T follicular helper cell (primary cell): Measurements from ENCODE around the gene SPANXN4.

Experiments used
- DNase-seq: peaks from one replicate; pipeline ENCODE4 v3.0.0-alpha.2; 2020; ENCODE audit warnings: low read depth
- total RNA-seq, 2 experiments: gene quantifications; one replicate each; lab custom pipeline; 2026; lab: John Stamatoyannopoulos, UW

Gene SPANXN4, protein sequence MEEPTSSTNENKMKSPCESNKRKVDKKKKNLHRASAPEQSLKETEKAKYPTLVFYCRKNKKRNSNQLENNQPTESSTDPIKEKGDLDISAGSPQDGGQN
- 0 reads per million in 2 experiments for total RNA-seq

DNA sequence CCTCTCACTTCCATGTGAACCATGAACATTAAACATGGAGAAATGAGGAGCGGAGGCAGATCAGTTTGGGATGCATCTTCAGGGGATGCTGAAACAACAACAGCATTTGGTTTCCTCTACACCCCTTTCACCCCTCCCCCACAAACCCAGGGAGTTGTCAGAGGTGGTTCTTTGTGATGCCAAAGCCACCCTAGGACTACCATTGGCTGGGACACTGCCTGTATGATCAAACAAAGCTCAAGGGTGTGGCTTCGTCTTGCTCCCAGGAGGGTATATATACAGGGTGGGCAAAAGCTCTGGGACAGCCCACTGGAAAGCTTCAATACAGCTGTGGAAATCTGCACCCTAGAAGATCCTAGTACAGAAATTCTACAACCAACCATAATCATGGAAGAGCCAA lies at the start of gene SPANXN4:
TSS of gene SPANXN4 (plus strand) at position 301 of the 400 bp plus-strand sequence. CDS start at position 388, 87 bp downstream.
- DNase-seq, result no peak

DNA sequence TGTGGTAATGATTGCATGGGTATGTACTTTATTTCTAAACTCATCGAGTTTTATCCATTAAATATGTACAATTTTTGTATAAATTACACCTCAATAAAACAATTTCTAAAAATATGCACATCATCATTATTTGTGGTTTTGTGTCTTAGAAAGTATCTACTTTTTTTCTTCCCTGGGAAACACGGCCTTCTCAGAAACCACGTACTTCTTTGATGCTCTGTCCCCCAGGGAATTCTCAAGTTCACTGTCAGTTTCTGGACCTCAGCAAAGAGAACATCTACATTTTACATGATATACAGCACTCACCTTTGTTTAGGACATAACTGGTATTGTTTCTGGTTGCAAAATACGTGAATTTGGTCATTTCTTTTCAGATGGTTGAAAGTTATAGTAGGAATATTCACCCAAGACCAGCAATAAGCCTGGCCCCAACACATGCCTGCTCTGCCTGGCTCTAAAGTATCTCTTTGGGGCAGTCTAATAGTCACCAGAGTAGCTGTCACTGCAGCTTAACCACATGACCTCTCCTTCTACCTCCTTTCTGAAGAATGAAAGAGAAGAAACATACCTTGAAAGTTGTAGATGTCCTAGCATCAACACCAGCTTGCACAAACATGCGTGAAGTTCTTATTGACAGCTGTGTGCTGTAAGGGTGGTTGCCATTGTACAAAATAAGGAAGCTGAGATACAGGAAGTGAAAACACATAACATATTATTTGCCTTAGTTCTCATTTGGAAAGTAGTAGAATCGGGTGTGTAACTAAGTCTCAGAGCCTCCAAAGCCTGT lies 48.4 kb upstream of the SPANXN4 start:
- DNase-seq, result no peak

DNA sequence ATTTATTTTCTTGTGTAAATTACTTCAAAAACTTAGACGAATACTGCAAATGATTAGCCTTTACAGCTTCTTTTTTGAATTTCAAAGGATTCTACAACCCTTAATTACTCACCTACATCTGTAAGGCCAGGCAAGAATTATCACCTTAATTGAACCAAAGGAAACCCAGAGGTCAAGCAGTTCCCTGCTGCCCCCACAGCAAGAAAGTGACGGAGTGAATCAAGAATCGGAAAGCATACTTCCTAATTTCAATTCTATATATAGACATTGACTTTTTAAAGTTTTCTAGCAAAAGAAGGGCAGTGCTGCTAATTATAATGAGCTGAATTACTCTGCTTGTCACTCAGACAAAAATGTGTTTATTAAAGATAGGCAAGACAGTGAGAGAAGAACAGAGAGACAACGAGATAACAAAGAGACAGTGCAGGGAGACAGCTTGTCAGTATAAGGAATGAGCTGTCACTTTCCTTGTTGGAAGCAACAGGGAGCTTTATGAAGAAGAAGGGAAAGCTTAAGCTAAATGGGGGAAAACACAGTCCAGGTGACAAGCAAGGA lies 47.5 kb upstream of the SPANXN4 start:
- DNase-seq, result no peak

DNA sequence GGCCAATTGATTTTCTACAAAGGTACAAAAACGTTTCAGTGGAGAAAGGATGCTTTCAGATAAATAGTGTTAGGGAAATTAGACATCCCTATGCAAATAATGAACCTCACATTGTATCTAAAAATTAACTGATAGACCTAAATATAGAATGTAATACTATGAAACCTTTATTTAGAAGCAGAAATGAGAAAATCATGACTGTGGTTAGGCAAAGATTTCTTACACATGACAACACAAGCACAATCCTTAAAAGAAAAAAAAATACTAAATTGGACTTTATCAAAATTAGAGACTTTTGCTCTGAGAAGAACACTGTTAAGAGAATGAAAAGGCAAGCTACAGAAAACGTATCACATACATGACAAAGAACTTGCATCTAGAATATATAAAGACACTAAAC lies 43.0 kb upstream of the SPANXN4 start:
- DNase-seq, result no peak

DNA sequence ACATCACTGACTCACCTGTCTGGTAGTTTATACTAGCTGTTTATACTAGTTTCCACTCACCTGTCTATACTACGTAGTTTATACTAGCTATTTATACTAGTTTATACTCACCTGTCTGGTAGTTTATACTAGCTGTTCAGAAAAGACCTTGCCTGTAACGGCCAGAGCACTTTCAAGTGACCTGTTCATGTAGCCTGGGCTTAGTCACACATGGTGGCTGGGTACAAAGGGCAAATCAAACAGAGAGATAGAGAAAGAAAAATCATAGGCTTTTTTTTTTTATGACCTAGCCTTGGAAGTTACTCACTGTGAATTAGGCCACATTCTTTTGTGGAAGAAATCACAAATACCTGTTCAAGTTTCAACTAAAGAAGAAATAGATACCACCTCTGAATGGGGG lies 30.7 kb upstream of the SPANXN4 start:
- no peak for DNase-seq

DNA sequence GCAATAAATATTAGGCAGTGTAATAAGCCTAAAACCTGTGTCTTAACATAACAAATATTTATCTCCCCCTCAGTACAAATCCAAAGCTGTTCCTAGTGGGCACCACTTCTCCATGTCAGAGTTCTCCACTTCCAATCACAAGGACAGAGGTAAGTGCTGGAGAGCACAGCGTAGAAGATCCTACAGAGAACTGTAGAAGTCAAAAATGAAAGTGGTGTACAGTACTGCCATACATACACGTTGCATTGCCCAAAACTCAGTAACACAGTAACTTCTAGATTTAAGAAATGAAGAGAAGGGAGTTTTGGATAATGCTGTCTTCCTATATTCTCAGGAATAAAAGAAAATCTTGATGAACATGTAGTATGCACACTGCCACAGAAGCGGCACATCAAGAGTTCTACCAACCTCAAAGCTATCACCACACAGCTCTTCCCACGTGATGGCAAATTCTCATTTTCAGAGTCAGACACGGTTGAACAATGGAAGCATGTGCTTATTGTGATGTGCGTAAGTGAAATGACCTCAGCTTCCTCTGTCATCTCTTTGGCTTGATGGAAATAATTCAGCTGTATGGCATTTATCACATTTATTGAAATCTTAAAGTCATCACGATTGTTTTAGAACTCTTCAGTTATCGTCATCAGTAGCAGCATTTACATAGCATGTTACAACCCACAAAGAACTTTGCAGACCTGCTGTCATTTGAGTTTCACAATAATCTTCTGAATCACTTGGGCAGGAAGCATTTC lies 27.1 kb upstream of the SPANXN4 start:
- DNase-seq, result no peak

DNA sequence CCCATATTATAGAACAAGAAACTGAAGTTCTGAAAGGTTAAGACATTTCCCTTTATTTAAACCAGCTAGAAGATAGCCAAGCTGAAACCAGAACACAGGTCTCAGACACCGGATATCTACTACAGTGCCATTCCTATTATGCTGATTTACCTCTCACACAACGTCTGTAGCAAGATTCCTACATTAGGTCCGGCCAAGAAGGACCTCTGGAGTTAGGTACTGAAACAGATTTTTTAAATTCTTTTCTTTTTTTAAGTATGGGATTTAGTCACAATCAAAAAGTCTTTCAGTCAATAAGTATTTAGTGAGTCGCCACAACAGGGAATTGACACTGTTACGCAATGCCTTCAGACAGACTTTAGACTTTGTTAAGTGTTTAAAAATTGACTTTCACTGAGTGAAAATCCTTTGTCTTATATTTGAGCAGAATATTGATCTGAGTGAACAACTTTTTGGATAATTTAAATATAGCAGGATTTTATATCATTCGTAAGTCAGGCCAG lies 26.5 kb upstream of the SPANXN4 start:
- DNase-seq, result no peak

DNA sequence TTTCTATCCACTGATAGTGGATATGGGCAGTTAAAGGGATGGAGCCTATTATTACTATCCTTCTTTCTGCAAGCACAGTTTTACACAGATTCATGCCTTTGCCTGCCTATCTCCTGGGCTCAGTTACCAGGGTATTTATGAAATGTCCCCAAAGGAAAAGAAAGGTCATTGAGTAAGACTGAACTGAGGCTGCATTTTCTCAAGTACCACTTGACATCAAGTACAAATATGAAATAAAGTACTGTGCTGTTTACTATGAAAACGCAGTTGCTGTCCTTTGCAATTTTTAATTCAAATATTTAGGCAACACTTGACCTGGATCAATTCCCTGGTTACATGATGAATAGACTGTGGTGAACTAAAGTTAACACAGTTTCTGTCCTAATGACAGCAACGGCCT lies 23.5 kb upstream of the SPANXN4 start:
- no peak for DNase-seq

DNA sequence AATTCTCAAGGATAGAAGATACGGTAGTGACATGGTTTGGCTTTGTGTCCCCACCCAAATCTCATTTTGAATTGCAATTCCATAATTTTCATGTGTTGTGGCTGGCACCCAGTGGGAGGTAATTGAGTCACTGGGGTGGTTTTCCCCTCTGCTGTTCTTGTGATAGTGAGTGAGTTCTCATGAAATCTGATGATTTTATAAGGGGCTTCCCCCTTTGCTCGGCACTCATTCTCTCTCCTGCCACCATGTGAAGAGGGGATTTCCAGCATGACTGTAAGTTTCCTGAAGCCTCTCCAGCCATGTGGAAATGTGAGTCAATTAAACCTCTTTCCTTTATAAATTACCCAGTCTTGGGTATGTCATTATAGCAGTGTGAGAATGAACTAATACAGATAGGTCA lies 8.5 kb upstream of the SPANXN4 start:
- DNase-seq, result no peak

DNA sequence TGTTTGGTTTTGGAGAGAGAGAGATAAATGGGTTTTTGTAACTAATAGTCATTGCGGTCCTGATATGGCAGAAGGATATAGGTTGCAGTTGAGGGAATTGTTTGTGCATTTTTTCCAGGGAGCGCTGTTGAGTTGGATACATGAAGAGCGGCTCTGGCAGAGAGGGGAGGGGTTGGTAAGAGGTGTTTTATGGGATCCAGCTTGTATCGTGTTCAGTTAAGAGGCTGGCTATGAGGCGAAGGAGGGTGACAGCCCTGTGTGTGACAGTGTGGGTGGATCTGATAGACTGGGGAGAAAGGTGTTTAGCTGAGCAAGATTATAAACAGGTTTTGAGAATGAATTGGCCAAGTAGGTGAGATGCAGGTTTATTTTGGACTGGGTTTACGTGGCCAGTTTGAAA lies 1.5 kb downstream of the SPANXN4 start:
- no peak for DNase-seq

DNA sequence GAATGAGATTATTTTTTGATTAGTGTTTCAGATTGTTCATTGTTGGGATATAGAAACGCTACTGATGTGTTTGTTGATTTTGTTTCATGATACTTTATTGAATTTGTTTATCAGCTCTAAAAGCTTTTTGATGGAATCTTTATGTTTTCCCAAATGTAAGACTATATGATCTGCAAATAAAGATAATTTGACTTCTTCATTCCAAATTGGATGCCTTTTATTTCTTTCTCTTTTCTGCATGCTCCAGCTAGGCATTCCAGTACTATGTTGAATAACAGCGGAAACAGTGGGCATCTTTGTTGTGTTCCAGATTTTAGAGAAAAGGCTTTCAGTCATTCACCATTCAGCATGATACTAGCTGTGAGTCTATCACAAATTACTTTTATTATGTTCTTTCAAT lies 21.8 kb downstream of the SPANXN4 start:
- DNase-seq, result no peak

DNA sequence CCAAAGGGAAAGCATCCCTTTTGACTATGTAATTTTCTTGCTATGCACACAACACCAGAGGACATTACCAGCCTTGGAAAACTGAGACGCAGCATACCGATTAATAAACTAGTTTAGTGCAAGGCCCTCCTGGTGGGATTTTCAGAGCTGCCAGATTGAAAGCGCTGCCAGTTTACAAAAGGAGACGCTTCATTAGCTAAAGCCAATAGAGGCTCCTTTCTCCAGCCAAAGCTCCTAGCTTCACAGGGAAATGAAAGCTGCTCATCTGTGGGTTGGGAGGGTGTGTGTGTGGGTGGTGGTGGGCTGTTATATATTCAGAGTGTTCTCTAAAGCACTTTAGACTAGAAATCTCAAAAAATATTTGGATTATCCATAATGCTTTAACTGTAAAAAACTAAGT lies 32.4 kb downstream of the SPANXN4 start:
- no peak for DNase-seq

DNA sequence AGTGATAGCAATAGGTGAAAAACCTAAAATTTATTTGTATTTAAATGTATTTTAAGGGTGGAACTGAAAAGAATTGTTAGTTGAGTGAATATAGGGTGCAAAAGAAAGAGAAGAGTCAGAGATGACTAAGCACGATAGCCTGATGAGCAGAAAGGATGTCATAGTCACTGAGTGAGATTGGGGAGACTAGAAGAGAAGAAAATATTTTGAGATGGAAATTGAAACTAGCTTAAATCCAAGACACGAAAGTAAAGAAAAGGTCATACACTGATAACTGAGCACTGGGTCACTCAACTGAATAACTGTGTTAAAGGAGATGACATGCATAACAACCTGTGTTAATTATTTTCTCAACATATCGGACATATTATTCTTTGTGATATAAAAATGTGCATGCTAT lies 55.5 kb downstream of the SPANXN4 start:
- DNase-seq, result no peak

DNA sequence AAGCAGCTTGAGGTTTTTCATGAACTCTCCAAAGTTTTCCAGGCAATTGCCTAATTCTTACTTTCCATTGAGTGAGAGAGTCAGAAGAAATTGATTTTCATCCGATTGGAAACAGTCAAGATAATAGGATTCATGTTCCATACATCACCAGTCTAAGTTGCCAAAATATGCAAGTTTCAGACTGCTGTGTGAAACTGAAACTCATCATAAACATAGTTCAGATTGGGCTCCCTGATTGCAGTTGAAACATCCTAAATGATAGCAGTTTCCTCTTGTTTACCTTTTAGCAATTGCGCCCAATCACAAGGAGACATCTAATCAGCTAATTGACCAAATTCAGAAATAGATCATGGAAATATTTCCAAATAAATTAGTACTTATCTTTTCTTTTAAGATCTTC lies 56.8 kb downstream of the SPANXN4 start:
- no peak for DNase-seq
